ENCODE data around the gene CYLD. TPM values are rescaled to one million over a fixed set of nuclear protein-coding genes. Genes with fewer than 3 reads are reported as not detected.

CYLD gene
- total RNA-seq, 1 donor from 2014 or later: 27.9 TPM

DNA sequence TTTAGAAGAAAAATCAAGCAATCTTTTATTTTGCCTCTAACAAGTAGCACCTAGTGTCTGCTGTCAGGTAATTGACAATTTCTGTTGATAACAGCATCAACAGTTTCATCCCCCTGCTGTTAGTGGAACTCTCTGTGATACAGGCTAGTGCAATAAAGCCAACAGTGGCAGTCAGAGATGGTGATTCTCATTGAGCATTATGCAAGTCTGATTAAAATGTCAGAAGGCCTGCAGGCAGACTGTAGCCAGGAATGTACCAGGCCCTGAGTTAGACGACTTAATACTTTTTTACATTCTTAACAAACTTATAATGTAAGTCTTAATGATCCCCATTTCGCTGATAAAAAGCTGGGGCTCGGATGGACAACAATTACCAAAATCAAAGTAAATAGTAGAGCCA, 14.6 kb downstream of the CYLD start:
- TF ChIP-seq, protein P1, sequence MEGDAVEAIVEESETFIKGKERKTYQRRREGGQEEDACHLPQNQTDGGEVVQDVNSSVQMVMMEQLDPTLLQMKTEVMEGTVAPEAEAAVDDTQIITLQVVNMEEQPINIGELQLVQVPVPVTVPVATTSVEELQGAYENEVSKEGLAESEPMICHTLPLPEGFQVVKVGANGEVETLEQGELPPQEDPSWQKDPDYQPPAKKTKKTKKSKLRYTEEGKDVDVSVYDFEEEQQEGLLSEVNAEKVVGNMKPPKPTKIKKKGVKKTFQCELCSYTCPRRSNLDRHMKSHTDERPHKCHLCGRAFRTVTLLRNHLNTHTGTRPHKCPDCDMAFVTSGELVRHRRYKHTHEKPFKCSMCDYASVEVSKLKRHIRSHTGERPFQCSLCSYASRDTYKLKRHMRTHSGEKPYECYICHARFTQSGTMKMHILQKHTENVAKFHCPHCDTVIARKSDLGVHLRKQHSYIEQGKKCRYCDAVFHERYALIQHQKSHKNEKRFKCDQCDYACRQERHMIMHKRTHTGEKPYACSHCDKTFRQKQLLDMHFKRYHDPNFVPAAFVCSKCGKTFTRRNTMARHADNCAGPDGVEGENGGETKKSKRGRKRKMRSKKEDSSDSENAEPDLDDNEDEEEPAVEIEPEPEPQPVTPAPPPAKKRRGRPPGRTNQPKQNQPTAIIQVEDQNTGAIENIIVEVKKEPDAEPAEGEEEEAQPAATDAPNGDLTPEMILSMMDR (IDR thresholded peaks at IDR 0.05; ENCODE audit: insufficient read depth, low read length, severe bottlenecking): no peak
- no peak for FAIRE-seq
- peaks cover 1% of the 10 kb centered on the region for H3K36me3 ChIP-seq (ENCODE audit: control insufficient read depth, insufficient read depth, low read length)

GRCh38 chr16:50761267-50761666, 19.4 kb downstream of the CYLD start:
- DNase-seq (ENCODE audit: low read depth): no peak
- TF ChIP-seq, protein P1 (IDR thresholded peaks at IDR 0.05; ENCODE audit: insufficient read depth, low read length, severe bottlenecking): no peak
- no peak for FAIRE-seq
- H3K4me3 ChIP-seq (ENCODE audit: low read depth, low read length): no peak overlapping the region
- H3K27me3 ChIP-seq (ENCODE audit: control insufficient read depth, insufficient read depth, low read length): no peaks in the 10 kb centered on the region
- H3K36me3 ChIP-seq (ENCODE audit: control insufficient read depth, insufficient read depth, low read length): no peaks in the 10 kb centered on the region

More for the DNA sequence above, 14.6 kb downstream of the CYLD start:
- Histone ChIP-seq H3K27me3 (ENCODE audit: control insufficient read depth, insufficient read depth, low read length) (no peaks in the 10 kb centered on the region), H3K4me3 (ENCODE audit: low read depth, low read length) (no peak overlapping the region)
- DNase-seq (ENCODE audit: low read depth): no peak

- FAIRE-seq (no peak), DNase-seq (ENCODE audit: low read depth) (no peak)
- no peaks in the 10 kb centered on the region for H3K27me3 ChIP-seq (ENCODE audit: control insufficient read depth, insufficient read depth, low read length)
- no peak overlapping the region for H3K4me3 ChIP-seq (ENCODE audit: low read depth, low read length)
- TF ChIP-seq, protein P1 (IDR thresholded peaks at IDR 0.05; ENCODE audit: insufficient read depth, low read length, severe bottlenecking): no peak
- no peaks in the 10 kb centered on the region for H3K36me3 ChIP-seq (ENCODE audit: control insufficient read depth, insufficient read depth, low read length)
Measured at GRCh38 chr16:50762241-50762640, 20.4 kb downstream of the CYLD start.

DNA sequence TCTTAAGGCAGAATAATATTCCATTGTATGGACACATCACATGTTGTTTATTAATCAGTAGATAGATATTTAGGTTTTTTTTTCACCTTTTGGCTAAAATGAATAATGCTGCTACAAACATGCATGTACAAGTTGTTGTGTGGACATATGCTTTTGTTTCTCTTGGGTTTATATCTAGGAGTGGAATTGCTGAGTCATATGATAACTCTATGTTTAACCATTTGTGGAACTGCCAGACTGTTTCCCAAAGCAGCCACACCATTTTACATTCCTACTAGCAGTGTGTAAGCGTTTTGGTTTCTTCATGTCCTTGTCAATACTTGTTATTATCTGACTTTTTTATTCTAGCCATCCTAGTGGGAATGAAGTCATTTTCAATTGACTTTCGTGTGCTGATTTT, 21.3 kb downstream of the CYLD start:
- TF ChIP-seq, protein P1 (IDR thresholded peaks at IDR 0.05; ENCODE audit: insufficient read depth, low read length, severe bottlenecking): no peak

DNA sequence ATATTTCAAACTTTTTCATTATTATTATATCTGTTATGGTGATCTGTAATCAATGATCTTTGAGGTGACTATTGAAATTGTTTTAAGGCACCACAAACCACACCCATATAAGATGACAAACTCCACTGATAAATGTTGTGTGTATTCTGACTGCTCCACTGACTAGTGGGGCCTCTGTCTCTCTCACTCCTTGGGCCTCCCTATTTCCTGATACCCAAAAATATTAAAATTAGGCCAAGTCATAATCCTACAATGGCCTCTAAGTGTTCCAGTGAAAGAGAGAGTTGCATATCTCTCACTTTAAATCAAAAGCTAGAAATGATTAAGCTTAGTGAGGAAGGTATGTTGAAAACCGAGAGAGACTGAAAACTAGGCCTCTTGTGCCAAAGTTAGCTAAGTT, 23.4 kb downstream of the CYLD start:
- TF ChIP-seq, protein P1 (IDR thresholded peaks at IDR 0.05; ENCODE audit: insufficient read depth, low read length, severe bottlenecking): no peak
- FAIRE-seq (no peak), DNase-seq (ENCODE audit: low read depth) (no peak)
- H3K4me3 ChIP-seq (ENCODE audit: low read depth, low read length): no peak overlapping the region
- H3K36me3 ChIP-seq (ENCODE audit: control insufficient read depth, insufficient read depth, low read length): no peaks in the 10 kb centered on the region
- H3K27me3 ChIP-seq (ENCODE audit: control insufficient read depth, insufficient read depth, low read length): no peaks in the 10 kb centered on the region

More for the DNA sequence above, 21.3 kb downstream of the CYLD start:
- FAIRE-seq: no peak
- H3K36me3 ChIP-seq (ENCODE audit: control insufficient read depth, insufficient read depth, low read length): no peaks in the 10 kb centered on the region
- no peak overlapping the region for H3K4me3 ChIP-seq (ENCODE audit: low read depth, low read length)
- H3K27me3 ChIP-seq (ENCODE audit: control insufficient read depth, insufficient read depth, low read length): no peaks in the 10 kb centered on the region
- peak; percentile 98 for DNase-seq (ENCODE audit: low read depth)

DNA sequence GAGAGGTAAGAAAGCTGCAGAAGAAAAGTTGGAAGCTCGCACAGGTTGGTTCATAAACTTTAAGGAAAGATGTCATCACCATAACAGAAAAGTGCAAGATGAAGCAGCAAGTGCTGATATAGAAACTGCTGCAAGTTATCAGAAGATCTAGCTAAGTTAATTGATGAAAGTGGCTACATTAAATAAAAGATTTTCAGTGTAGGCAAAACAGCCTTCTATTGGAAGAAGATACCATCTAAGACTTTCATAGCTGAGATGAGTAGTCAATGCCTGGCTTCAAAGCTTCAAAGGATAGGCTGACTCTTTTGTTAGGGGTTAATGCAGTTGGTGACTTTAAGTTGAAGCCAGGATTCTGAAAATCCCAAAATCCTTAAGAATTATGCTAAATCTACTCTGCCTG, 24.0 kb downstream of the CYLD start:
- DNase-seq (ENCODE audit: low read depth) (no peak), FAIRE-seq (no peak)
- no peaks in the 10 kb centered on the region for H3K27me3 ChIP-seq (ENCODE audit: control insufficient read depth, insufficient read depth, low read length)
- no peaks in the 10 kb centered on the region for H3K36me3 ChIP-seq (ENCODE audit: control insufficient read depth, insufficient read depth, low read length)
- no peak overlapping the region for H3K4me3 ChIP-seq (ENCODE audit: low read depth, low read length)
- TF ChIP-seq, protein P1 (IDR thresholded peaks at IDR 0.05; ENCODE audit: insufficient read depth, low read length, severe bottlenecking): no peak
